ENCODE data around the gene WAC.

DNA sequence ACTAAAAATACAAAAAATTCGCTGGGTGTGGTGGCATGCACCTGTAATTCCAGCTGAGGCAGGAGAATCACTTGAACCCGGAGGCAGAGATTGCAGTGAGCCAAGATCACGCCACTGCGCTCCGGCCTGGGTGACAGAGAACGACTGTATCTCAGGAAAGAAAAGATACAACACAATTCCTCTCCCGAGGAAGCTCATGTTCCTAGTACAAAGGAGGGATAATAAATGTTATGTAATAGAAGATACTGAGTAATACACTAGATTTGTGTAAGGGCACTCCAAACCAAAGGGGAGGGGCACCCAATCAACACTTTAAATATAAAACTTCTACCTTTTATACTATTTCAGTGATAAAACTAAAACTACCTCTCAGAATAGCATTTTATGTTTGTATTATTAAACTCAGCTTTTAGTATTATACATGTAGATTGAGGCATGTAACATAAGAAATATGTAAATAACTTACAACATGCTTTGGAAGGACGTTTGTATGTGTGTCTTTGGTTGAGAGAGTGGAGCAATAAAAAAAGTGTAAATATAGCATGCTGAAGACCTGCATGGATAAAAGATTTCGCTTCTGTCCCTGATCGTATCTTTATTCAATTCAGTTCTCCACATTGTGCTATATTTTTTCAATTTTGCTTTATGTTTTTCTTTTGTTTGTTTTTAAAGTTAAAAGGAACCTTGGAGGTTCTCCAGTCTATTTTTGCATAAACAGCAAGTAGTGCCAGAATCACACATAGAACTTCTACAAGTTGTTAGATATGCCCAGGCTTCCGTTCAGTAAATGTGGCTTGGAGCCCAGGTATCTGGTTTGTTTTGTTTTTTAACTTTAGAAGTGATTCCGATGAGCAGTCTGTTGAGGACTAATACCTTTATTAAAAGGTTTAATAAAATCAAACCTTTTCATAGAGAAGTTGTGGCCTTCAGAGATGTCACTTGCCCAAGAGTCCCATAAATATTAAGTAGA lies 71.9 kb downstream of the WAC start:
- TF ChIP-seq RAD21 (conservative IDR thresholded peaks at IDR 0.05) (no peak), TAF1 (IDR thresholded peaks at IDR 0.05; ENCODE audit: low read depth) (no peak), EZH2 (IDR thresholded peaks at IDR 0.05; ENCODE audit: borderline replicate concordance, insufficient read depth, low read length, poor library complexity, severe bottlenecking) (no peak), SMC3 (conservative IDR thresholded peaks at IDR 0.05; ENCODE audit: poor library complexity) (no peak), POLR2AphosphoS5 (IDR thresholded peaks at IDR 0.05) (no peak), EP300 (conservative IDR thresholded peaks at IDR 0.05; ENCODE audit: poor library complexity, severe bottlenecking) (no peak), MXI1 (conservative IDR thresholded peaks at IDR 0.05; ENCODE audit: poor library complexity, severe bottlenecking) (no peak)
- TF ChIP-seq, protein P1, sequence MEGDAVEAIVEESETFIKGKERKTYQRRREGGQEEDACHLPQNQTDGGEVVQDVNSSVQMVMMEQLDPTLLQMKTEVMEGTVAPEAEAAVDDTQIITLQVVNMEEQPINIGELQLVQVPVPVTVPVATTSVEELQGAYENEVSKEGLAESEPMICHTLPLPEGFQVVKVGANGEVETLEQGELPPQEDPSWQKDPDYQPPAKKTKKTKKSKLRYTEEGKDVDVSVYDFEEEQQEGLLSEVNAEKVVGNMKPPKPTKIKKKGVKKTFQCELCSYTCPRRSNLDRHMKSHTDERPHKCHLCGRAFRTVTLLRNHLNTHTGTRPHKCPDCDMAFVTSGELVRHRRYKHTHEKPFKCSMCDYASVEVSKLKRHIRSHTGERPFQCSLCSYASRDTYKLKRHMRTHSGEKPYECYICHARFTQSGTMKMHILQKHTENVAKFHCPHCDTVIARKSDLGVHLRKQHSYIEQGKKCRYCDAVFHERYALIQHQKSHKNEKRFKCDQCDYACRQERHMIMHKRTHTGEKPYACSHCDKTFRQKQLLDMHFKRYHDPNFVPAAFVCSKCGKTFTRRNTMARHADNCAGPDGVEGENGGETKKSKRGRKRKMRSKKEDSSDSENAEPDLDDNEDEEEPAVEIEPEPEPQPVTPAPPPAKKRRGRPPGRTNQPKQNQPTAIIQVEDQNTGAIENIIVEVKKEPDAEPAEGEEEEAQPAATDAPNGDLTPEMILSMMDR (IDR thresholded peaks at IDR 0.05; ENCODE audit: poor library complexity, severe bottlenecking): no peak
- TF ChIP-seq, protein P2, sequence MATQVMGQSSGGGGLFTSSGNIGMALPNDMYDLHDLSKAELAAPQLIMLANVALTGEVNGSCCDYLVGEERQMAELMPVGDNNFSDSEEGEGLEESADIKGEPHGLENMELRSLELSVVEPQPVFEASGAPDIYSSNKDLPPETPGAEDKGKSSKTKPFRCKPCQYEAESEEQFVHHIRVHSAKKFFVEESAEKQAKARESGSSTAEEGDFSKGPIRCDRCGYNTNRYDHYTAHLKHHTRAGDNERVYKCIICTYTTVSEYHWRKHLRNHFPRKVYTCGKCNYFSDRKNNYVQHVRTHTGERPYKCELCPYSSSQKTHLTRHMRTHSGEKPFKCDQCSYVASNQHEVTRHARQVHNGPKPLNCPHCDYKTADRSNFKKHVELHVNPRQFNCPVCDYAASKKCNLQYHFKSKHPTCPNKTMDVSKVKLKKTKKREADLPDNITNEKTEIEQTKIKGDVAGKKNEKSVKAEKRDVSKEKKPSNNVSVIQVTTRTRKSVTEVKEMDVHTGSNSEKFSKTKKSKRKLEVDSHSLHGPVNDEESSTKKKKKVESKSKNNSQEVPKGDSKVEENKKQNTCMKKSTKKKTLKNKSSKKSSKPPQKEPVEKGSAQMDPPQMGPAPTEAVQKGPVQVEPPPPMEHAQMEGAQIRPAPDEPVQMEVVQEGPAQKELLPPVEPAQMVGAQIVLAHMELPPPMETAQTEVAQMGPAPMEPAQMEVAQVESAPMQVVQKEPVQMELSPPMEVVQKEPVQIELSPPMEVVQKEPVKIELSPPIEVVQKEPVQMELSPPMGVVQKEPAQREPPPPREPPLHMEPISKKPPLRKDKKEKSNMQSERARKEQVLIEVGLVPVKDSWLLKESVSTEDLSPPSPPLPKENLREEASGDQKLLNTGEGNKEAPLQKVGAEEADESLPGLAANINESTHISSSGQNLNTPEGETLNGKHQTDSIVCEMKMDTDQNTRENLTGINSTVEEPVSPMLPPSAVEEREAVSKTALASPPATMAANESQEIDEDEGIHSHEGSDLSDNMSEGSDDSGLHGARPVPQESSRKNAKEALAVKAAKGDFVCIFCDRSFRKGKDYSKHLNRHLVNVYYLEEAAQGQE (IDR thresholded peaks at IDR 0.05; ENCODE audit: borderline replicate concordance): no peak
